HL-60 (cell line): ENCODE data around the gene CACNG3.

Source experiments
- CTCF ChIP-seq: IDR thresholded peaks from one replicate; pipeline ENCODE4 v1.5.1; 2011; ENCODE audit warnings: low read length, control low read depth, inconsistent platforms; ENCODE audit not compliant: insufficient read depth
- REST ChIP-seq: IDR thresholded peaks from 2 replicates; pipeline ENCODE4 v1.6.1; 2012; ENCODE audit warnings: low read depth; ENCODE audit not compliant: insufficient replicate concordance

- TF ChIP-seq CTCF (no peak), REST (no peak)
Measured at GRCh38 chr16:24258791-24259190, 2.7 kb downstream of the CACNG3 start.
